Measurements from ENCODE around the gene TBXAS1. TPM values are rescaled to one million over a fixed set of nuclear protein-coding genes. Genes with fewer than 3 reads are reported as not detected.

TBXAS1 gene
- total and polyA plus RNA-seq, 2 donors from 2014 or later = 14.2 to 33.6 TPM

DNA sequence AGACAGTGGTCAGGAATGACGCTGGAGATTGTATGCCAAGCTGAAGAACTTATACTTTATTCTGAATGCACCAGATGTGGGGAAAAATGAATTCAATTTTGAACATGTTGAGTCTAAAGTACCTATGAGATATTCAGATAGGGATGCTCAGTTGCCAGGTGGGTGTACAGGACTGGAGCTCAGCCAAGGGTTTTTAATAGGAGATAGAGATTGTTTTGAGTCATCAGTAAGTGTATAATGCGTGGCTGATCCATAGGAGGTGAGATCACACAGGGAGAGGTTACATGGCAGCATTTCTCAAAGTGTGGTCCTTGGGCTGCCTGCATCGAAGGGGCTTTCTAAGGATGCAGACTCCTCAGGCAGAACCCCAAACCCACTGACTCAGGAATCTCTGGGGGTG is 44.4 kb upstream of the TBXAS1 start:
- no peak for FAIRE-seq
- H3K27ac ChIP-seq (ENCODE audit: low read depth in 2 of 2, low read length in 2 of 2) = no peak overlapping the region
- H3K4me1 ChIP-seq (ENCODE audit: control insufficient read depth in 2 of 3, insufficient read depth in 2 of 3, low read depth in 1 of 3, low read length in 3 of 3) = peaks cover 0 to 14% (median 2%) of the 10 kb centered on the region in 3 donors
- no peak overlapping the region for H3K9ac ChIP-seq (ENCODE audit: low read length in 3 of 3)
- TF ChIP-seq CTCF (IDR thresholded peaks at IDR 0.05; ENCODE audit: borderline replicate concordance, extremely low read depth, insufficient read depth) = no peak
- intact Hi-C loops (cut with DNase I) = no loop called here
- no peaks in the 10 kb centered on the region for H3K27me3 ChIP-seq (ENCODE audit: control insufficient read depth, insufficient read depth, low read length)
- H3K36me3 ChIP-seq (ENCODE audit: control insufficient read depth in 2 of 3, insufficient read depth in 3 of 3, low read length in 3 of 3) = no peaks in the 10 kb centered on the region
- no peak for DNase-seq
- H3K9me3 ChIP-seq (ENCODE audit: control insufficient read depth in 2 of 3, insufficient read depth in 1 of 3, low read length in 3 of 3) = no peaks in the 10 kb centered on the region
- H3K4me3 ChIP-seq (ENCODE audit: low read length in 3 of 3) = no peak overlapping the region

DNA sequence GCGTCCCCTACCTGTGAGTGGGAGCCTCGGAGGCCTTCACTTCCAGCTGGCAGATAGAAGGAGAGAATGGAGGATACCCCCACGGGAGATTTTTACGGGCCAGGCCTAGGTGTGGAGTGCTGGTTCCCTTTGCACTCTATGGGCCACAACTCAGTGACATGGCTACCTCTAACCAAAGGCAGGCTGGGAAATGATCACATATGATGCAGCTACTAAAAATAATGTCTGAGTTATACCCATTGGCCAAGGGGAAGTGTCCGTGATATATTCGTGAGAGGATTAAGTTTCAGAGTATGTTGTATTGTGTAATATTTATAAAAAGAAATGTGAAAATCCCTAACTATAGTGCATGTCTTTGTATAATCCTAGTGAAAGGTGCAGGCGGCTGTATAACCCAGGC is 37.7 kb upstream of the TBXAS1 start:
- Histone ChIP-seq H3K27me3 (ENCODE audit: control insufficient read depth, insufficient read depth, low read length) (no peaks in the 10 kb centered on the region), H3K9me3 (ENCODE audit: control insufficient read depth in 2 of 3, insufficient read depth in 1 of 3, low read length in 3 of 3) (no peaks in the 10 kb centered on the region), H3K4me1 (ENCODE audit: control insufficient read depth in 2 of 3, insufficient read depth in 2 of 3, low read depth in 1 of 3, low read length in 3 of 3) (no peaks in the 10 kb centered on the region), H3K27ac (ENCODE audit: low read depth in 2 of 2, low read length in 2 of 2) (no peak overlapping the region), H3K36me3 (ENCODE audit: control insufficient read depth in 2 of 3, insufficient read depth in 3 of 3, low read length in 3 of 3) (no peaks in the 10 kb centered on the region), H3K9ac (ENCODE audit: low read length in 3 of 3) (no peak overlapping the region), H3K4me3 (ENCODE audit: low read length in 3 of 3) (no peak overlapping the region)
- DNase-seq (no peak), FAIRE-seq (no peak)
- intact Hi-C loops (cut with DNase I) = no loop called here
- no peak for TF ChIP-seq CTCF (IDR thresholded peaks at IDR 0.05; ENCODE audit: borderline replicate concordance, extremely low read depth, insufficient read depth)

GRCh38 chr7:139797607-139798006 is 31.5 kb upstream of the TBXAS1 start:
- no peaks in the 10 kb centered on the region for H3K27me3 ChIP-seq (ENCODE audit: control insufficient read depth, insufficient read depth, low read length)
- intact Hi-C loops (cut with DNase I) = no loop called here
- peaks cover 0 to 4% (median 0%) of the 10 kb centered on the region in 3 donors for H3K4me1 ChIP-seq (ENCODE audit: control insufficient read depth in 2 of 3, insufficient read depth in 2 of 3, low read depth in 1 of 3, low read length in 3 of 3)
- no peak overlapping the region for H3K9ac ChIP-seq (ENCODE audit: low read length in 3 of 3)
- no peak overlapping the region for H3K27ac ChIP-seq (ENCODE audit: low read depth in 2 of 2, low read length in 2 of 2)
- H3K9me3 ChIP-seq (ENCODE audit: control insufficient read depth in 2 of 3, insufficient read depth in 1 of 3, low read length in 3 of 3) = no peaks in the 10 kb centered on the region
- no peak overlapping the region for H3K4me3 ChIP-seq (ENCODE audit: low read length in 3 of 3)
- TF ChIP-seq CTCF (IDR thresholded peaks at IDR 0.05; ENCODE audit: borderline replicate concordance, extremely low read depth, insufficient read depth) = no peak
- FAIRE-seq (no peak), DNase-seq (peak in 1 of 5 donors; percentile 17)
- H3K36me3 ChIP-seq (ENCODE audit: control insufficient read depth in 2 of 3, insufficient read depth in 3 of 3, low read length in 3 of 3) = no peaks in the 10 kb centered on the region

GRCh38 chr7:139798221-139798620 is 30.8 kb upstream of the TBXAS1 start:
- no peak overlapping the region for H3K9ac ChIP-seq (ENCODE audit: low read length in 3 of 3)
- no peaks in the 10 kb centered on the region for H3K27me3 ChIP-seq (ENCODE audit: control insufficient read depth, insufficient read depth, low read length)
- H3K36me3 ChIP-seq (ENCODE audit: control insufficient read depth in 2 of 3, insufficient read depth in 3 of 3, low read length in 3 of 3) = no peaks in the 10 kb centered on the region
- H3K4me1 ChIP-seq (ENCODE audit: control insufficient read depth in 2 of 3, insufficient read depth in 2 of 3, low read depth in 1 of 3, low read length in 3 of 3) = peaks cover 0 to 4% (median 0%) of the 10 kb centered on the region in 3 donors
- FAIRE-seq (no peak), DNase-seq (peak in 2 of 5 donors; percentile 44 to 52)
- intact Hi-C loops (cut with DNase I) = no loop called here
- TF ChIP-seq CTCF (IDR thresholded peaks at IDR 0.05; ENCODE audit: borderline replicate concordance, extremely low read depth, insufficient read depth) = no peak
- no peaks in the 10 kb centered on the region for H3K9me3 ChIP-seq (ENCODE audit: control insufficient read depth in 2 of 3, insufficient read depth in 1 of 3, low read length in 3 of 3)
- no peak overlapping the region for H3K4me3 ChIP-seq (ENCODE audit: low read length in 3 of 3)
- no peak overlapping the region for H3K27ac ChIP-seq (ENCODE audit: low read depth in 2 of 2, low read length in 2 of 2)

Data from kidney (tissue), 14 donors.